ENCODE data around the gene C10orf105. TPM values are rescaled to one million over a fixed set of nuclear protein-coding genes. Genes with fewer than 3 reads are reported as not detected.

Gene C10orf105
- total and polyA plus RNA-seq, 2 of the 13 experiments (the other 11 are each of a cell fraction or from before 2014, with no cell fraction given) = not detected

- TF ChIP-seq, protein P1, sequence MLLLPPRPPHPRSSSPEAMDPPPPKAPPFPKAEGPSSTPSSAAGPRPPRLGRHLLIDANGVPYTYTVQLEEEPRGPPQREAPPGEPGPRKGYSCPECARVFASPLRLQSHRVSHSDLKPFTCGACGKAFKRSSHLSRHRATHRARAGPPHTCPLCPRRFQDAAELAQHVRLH (CRISPR knock-in tag; IDR thresholded peaks at IDR 0.05; ENCODE audit: borderline replicate concordance, low read depth) = no peak
These were observed 6.2 kb downstream of the C10orf105 start (continued) for GRCh38 chr10:71713135-71714030.

GRCh38 chr10:71712572-71713134, 6.9 kb downstream of the C10orf105 start:
- in situ Hi-C loops (cut with HindIII; ENCODE audit: extremely low pct_ligation_motif_present, low pct_unique_long_range_greater_than_20kb) = no loop called here
- intact Hi-C loops (cut with micrococcal nuclease; ENCODE audit: unreplicated experiment) = no loop called here
- FAIRE-seq = no peak

More at GRCh38 chr10:71712572-71713134, 6.9 kb downstream of the C10orf105 start:
- Histone ChIP-seq H3K4me3 (replicated peaks in 1 of 3; ENCODE audit: insufficient read depth in 1 of 3, low read depth in 2 of 3, low read length in 3 of 3) (no peak overlapping the region), H3K9ac (ENCODE audit: insufficient read depth, low read depth, low read length) (no peak overlapping the region), H3K27ac (ENCODE audit: extremely low read length, insufficient read depth, low read length) (no peak overlapping the region), H3K27me3 (ENCODE audit: control insufficient read depth in 1 of 2, insufficient read depth in 2 of 2, low read length in 2 of 2) (peaks cover 10 to 44% of the 10 kb centered on the region in 2 experiments), H3K36me3 (replicated peaks in 1 of 2; ENCODE audit: control insufficient read depth in 1 of 2, insufficient read depth in 2 of 2, low read length in 2 of 2) (no peaks in the 10 kb centered on the region), H3K4me1 (ENCODE audit: insufficient read depth, low read length) (no peaks in the 10 kb centered on the region), H3K79me2 (ENCODE audit: insufficient read depth, low read length) (no peaks in the 10 kb centered on the region), H2AFZ (ENCODE audit: low read length) (no peak overlapping the region), H4K20me1 (ENCODE audit: insufficient read depth, low read length) (no peaks in the 10 kb centered on the region), H3K9me3 (ENCODE audit: low read length) (no peaks in the 10 kb centered on the region), H3K4me2 (ENCODE audit: low read depth, low read length) (no peak overlapping the region)
- TF ChIP-seq ZNF205 (CRISPR knock-in tag; IDR thresholded peaks at IDR 0.05) = no peak
- no peak for TF ChIP-seq TCF7 (IDR thresholded peaks at IDR 0.05; ENCODE audit: low read depth)
- no peak for TF ChIP-seq MAFG (CRISPR knock-in tag; IDR thresholded peaks at IDR 0.05)
- TF ChIP-seq SNAPC2 (CRISPR knock-in tag; IDR thresholded peaks at IDR 0.05) = no peak
- TF ChIP-seq ZMYM3 (CRISPR knock-in tag; IDR thresholded peaks at IDR 0.05) = no peak
- TF ChIP-seq ZNF780A (CRISPR knock-in tag; IDR thresholded peaks at IDR 0.05) = no peak
- no peak for TF ChIP-seq MXD4 (CRISPR knock-in tag; IDR thresholded peaks at IDR 0.05)
- no peak for TF ChIP-seq SRSF9 (IDR thresholded peaks at IDR 0.05; ENCODE audit: borderline replicate concordance, insufficient read depth, low read depth, low read length, poor library complexity, severe bottlenecking)
- TF ChIP-seq, protein P2, sequence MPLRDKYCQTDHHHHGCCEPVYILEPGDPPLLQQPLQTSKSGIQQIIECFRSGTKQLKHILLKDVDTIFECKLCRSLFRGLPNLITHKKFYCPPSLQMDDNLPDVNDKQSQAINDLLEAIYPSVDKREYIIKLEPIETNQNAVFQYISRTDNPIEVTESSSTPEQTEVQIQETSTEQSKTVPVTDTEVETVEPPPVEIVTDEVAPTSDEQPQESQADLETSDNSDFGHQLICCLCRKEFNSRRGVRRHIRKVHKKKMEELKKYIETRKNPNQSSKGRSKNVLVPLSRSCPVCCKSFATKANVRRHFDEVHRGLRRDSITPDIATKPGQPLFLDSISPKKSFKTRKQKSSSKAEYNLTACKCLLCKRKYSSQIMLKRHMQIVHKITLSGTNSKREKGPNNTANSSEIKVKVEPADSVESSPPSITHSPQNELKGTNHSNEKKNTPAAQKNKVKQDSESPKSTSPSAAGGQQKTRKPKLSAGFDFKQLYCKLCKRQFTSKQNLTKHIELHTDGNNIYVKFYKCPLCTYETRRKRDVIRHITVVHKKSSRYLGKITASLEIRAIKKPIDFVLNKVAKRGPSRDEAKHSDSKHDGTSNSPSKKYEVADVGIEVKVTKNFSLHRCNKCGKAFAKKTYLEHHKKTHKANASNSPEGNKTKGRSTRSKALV (CRISPR knock-in tag; IDR thresholded peaks at IDR 0.05) = no peak
- no peak for TF ChIP-seq KAT7 (CRISPR knock-in tag; IDR thresholded peaks at IDR 0.05; ENCODE audit: borderline replicate concordance)
- TF ChIP-seq, protein P3, sequence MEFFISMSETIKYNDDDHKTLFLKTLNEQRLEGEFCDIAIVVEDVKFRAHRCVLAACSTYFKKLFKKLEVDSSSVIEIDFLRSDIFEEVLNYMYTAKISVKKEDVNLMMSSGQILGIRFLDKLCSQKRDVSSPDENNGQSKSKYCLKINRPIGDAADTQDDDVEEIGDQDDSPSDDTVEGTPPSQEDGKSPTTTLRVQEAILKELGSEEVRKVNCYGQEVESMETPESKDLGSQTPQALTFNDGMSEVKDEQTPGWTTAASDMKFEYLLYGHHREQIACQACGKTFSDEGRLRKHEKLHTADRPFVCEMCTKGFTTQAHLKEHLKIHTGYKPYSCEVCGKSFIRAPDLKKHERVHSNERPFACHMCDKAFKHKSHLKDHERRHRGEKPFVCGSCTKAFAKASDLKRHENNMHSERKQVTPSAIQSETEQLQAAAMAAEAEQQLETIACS (CRISPR knock-in tag; IDR thresholded peaks at IDR 0.05) = no peak
- TF ChIP-seq ZNF124 (CRISPR knock-in tag; IDR thresholded peaks at IDR 0.05) = no peak
- no peak for TF ChIP-seq ZEB1 (IDR thresholded peaks at IDR 0.05; ENCODE audit: insufficient replicate concordance, low read depth)
- TF ChIP-seq, protein P4, sequence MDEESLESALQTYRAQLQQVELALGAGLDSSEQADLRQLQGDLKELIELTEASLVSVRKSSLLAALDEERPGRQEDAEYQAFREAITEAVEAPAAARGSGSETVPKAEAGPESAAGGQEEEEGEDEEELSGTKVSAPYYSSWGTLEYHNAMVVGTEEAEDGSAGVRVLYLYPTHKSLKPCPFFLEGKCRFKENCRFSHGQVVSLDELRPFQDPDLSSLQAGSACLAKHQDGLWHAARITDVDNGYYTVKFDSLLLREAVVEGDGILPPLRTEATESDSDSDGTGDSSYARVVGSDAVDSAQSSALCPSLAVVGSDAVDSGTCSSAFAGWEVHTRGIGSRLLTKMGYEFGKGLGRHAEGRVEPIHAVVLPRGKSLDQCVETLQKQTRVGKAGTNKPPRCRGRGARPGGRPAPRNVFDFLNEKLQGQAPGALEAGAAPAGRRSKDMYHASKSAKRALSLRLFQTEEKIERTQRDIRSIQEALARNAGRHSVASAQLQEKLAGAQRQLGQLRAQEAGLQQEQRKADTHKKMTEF (CRISPR knock-in tag; IDR thresholded peaks at IDR 0.05) = no peak
- no peak for TF ChIP-seq ZNF792 (CRISPR knock-in tag; IDR thresholded peaks at IDR 0.05)
- no peak for TF ChIP-seq RXRB (CRISPR knock-in tag; IDR thresholded peaks at IDR 0.05; ENCODE audit: borderline replicate concordance)
- TF ChIP-seq ZNF891 (CRISPR knock-in tag; IDR thresholded peaks at IDR 0.05) = no peak
- ChIA-PET POLR2A (no interaction called here), CTCF (ENCODE audit: low intra/inter-chr PET ratio, low total read pairs) (no interaction called here)
- DNase-seq (ENCODE audit: low spot score) (no peak), ATAC-seq (no peak)
- WGBS (ENCODE audit: low lambda C conversion rate) = 0% methylated on average over 2 of the region's 17 CpGs
- BruUV-seq (replicated peaks) = no TSS peak
